Fibroblast of skin of right quadriceps (primary cell): ENCODE data around the gene ZNF473.

Experiments used
- DNase-seq: peaks from one replicate; pipeline ENCODE4 v3.0.0-alpha.2; 2013

Gene ZNF473

DNA sequence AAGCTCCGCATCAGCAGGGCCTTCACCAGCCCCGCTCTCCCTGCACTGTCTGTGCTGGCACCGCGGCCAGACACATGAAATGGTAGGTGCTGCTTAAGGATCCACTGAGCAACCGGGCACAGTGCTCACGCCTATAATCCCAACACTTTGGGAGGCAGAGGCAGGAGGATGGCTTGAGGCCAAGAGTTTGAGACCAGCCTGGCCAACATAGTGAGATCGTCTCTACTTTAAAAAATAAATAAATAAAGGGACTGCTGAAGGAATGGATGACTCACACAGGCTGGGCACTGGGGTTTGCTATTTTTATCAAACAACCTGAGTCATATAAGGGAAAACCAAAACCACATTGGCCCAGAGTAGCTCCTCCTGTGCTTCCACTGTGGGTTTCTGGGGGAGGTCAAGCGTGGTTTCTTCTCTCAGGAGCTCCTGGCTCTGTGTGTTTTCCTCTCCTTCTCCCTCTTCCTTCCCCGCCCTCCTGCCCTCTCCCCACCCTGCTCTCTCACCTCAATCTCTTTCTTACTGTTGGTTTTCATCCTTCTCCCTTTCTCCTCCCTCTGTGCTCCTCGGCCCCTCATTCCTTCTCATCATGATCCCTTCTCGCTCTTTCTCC lies 21.9 kb upstream of the ZNF473 start:
- peak; percentile 96 for DNase-seq

DNA sequence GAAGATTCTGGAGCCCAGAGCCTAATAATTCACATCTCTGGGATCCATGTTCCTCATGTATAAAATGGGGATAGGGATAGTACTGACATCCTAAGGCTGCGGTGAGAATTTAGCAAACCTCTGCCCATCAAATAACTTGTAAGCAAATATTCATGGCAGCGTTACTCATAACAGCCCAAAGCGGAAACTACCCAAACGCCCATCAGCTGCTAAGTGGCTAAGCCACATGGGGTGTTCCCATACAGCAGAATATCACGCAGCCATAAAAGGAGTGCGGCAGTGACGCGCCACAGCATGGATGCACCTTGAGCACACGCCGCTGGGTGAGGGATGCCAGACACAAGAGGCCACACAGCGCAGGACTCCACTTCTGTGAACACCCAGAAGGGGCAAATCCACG lies 20.4 kb upstream of the ZNF473 start:
- no peak for DNase-seq

DNA sequence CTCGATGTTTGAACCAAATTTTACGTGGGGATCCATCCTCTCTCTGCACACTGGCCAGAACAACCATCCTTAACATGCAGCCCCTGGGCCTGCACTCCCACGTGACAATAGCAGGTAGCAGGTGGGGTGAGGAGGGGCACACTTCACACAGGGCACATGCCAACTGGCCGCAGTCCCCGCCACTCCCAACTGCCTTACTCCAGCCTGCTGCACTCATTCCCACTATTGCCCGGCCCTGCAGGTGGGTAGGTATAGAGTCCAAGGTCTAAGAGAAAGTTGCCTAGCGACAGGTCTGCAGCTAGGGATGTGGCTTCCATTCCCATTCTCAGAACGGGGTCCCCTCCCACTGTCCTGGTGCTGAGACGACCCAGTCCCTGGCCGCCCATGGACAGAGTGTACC lies 18.6 kb upstream of the ZNF473 start:
- no peak for DNase-seq

- DNase-seq, result no peak
These were observed 17.9 kb upstream of the ZNF473 start for GRCh38 chr19:50007947-50008346.

GRCh38 chr19:50008532-50008931 lies 17.3 kb upstream of the ZNF473 start:
- no peak for DNase-seq

- no peak for DNase-seq
These were observed 9.5 kb upstream of the ZNF473 start for GRCh38 chr19:50016225-50016807.

GRCh38 chr19:50020481-50020880 lies 5.3 kb upstream of the ZNF473 start:
- DNase-seq, result no peak

- DNase-seq, result no peak
These were observed 3.0 kb upstream of the ZNF473 start for GRCh38 chr19:50022823-50023222.

DNA sequence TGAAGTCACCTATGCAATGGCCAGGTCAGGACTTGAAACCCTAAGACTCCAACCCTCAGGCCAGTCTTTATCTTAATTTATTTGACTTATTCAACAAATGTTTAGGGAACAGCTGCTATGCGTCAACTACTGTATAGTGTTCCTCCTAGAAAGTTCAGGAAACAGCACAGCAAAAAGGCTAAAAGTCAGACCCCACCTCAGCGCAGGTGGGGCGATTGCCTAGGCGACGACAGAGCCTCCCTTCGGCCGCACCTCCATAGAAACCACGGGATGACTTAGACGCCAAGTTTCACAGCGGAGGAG lies 1.1 kb upstream of the ZNF473 start:
- no peak for DNase-seq

DNA sequence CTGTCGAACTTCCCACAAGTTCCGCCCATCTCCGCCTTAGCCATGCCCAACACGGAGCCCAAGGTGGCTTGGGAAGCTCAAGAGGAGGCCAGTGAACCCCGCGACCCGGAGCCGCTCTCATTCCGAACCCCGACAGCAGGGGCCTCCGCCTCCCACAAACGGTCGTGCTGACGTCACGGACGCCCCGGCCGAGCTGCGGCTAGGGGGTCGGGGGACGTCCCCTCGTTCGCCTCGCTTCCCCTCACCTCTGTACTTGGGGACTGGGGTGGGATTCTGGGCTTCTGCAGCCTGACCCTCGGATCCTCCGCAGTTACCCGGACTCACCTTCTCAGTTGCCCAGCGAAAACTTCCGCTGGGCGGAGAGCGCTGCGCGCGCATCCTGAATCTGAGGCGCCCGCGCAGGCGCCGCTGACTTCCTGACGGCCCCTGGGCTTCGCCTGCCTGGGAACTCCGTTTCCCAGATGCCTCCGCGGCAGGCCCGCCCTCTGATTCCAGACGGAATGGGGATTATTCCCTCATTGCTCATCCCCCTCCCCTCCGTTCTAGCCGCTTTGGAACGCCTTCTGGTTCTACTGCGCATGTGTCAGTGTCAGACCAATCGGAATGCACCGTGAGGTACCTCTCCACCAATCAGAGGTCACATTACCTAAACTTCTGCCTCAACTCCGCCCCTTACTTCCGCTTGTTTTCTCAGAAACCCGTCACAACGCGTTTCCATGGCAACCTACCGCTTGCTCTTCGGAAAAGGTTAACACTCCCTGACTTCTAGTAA lies 597 bp upstream of the ZNF473 start, which contains the start of gene VRK3:
Gene VRK3, minus strand, starts transcription at position 351 of the 772 bp plus-strand sequence. CDS start 9,210 bp downstream, outside the sequence.
- peak; percentile 100 for DNase-seq

- DNase-seq, result no peak
These were observed 723 bp downstream of the ZNF473 start for GRCh38 chr19:50026550-50026906.

- no peak for DNase-seq
These were observed 4.4 kb downstream of the ZNF473 start for GRCh38 chr19:50030225-50030624.

- no peak for DNase-seq
These were observed 5.1 kb downstream of the ZNF473 start for GRCh38 chr19:50030937-50031336.

DNA sequence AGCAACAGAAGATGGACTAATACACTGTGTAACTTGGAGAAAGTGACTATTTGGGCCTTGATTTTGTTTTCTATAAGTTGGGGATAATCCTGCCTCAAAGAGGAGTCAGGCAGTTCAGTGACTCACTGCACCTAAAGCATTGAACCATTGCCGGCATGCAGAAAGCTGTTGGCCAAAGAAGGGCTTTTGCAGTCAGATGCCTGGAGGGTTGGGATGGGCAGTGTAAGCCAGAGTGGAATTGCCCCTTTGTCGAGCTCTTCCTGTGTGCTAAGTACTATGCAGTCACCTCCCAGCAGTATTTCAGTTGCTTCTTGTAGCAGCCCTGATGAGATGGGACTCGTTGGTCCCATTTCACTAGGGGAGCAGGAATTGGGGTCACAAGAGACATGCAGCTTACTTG lies 11.1 kb downstream of the ZNF473 start:
- no peak for DNase-seq

DNA sequence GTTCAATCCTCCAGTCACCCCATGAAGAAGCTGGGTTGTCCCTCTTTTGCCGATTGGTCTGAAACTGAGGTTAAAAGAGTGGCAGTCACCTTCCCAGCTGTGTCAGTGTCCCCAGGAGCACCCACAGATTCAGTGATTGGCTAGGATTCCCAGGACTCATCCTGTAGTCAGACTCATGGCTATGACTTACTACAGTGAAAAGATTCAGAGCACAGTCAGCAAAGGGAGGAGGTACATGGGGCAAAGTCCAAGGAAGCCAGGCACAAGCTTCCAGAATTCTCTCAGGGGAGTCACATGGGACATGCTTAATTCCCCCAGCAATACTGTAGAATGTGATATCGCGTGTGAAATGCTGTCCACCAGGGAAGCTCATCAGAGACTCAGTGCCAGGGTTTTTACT lies 14.2 kb downstream of the ZNF473 start:
- no peak for DNase-seq

- DNase-seq, result no peak
These were observed 15.2 kb downstream of the ZNF473 start for GRCh38 chr19:50040967-50041366.

DNA sequence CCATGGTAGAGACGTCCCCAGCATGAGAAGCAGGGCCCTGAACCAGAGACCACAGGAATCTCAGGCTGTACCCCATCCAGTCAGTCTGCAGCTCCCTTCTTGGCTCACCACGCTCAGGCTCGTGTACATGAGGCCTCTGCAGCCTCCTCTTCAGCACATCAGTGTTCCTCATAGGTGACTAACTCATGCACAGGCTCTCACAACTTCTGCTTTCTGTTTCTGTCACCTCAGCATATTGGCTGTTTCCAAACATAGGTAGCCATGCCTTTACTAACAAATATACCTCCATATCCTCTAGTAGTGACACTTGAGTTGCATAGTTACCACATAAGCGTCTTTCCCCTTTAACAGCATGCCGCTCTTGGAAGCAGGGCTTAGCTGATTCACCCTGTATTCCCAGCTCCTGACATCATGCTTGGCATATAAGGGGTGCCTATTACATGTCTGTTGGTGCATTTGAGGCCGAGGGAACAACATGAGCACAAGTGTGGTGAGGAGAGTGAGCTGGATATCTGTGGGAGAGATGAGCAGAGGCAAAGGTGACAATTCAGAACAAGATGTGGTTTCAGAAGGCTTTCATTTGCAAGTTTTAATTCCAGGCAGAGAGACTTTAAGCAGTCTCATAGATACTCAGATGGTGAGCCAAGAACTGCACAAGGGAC lies 16.7 kb downstream of the ZNF473 start:
- DNase-seq, result no peak

- DNase-seq, result no peak
These were observed 18.2 kb downstream of the ZNF473 start for GRCh38 chr19:50043967-50044366.

DNA sequence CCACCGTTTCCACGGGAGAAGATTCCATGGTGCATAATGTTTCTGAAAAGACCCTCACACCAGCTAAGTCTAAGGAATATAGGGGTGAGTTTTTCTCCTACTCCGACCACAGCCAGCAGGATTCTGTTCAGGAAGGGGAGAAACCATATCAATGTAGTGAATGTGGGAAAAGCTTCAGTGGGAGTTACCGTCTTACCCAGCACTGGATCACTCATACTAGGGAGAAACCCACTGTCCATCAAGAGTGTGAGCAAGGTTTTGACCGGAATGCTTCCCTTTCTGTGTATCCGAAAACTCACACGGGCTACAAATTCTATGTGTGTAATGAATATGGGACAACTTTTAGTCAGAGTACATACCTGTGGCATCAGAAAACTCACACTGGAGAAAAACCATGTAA lies 19.1 kb downstream of the ZNF473 start:
- DNase-seq, result no peak

GRCh38 chr19:50046649-50047503 lies 21.1 kb downstream of the ZNF473 start:
- DNase-seq, result peak; percentile 7

DNA sequence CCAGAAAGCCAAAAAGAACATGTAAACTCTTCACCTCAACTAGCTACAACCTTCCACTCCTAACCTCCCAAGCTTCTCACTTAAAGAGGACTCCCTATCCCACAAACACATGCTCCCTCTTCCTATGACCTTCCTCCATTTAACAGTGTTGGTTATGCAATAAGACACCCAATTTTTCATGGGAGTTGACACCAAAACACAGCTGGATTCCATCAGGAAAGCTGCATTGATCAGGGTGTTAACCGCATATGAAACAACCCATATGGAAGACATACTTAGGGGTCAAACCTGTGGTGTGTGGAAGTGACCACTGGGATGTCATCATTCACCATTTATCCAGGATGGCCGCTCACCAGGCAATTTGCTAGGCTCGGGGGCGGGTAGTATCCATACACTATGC lies 21.9 kb downstream of the ZNF473 start:
- DNase-seq, result no peak

DNA sequence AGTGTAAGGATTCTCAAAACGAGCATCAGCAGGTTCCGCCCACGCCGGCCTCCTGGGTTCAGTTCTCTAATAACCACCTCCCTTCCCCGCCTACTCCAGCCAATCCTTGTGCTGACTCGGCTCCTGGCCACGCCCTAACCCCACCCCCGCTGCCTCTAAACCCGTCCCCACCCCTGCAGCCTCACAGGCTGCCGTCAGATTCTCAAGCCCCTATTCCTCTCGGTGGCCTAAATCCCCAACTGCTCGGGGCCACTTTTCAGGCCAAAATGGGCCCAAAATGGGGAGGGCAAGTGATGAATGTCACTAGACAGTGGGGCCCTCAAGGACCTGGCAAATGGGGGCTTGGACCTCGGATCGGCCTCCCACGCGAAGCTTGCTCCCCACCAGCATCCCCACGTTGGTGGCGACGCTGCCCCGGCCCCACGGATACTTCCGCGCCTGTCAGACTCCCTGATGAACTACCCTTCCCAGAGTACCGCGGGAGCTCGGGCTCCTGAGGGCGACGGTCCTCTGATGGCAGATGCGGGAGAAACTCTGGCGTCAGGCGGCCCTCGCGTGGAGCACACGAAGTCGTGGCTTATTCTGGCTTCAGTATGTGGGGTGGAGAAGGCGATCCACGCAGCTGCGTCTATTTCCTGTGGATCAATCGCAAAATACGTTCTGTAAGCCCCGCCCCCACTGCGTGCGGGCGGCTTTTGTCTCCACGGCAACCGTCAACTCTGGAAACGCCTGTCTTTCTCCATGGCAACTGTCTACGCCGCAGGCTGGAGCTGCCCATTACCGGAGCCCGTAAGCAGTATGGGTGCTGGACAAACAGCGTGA lies 24.8 kb downstream of the ZNF473 start:
- DNase-seq, result peak; percentile 46
